H1 (cell line): ENCODE measurements around the gene DRP2. TPM values are rescaled to one million over a fixed set of nuclear protein-coding genes. Genes with fewer than 3 reads are reported as not detected.

Experiments used
- CHD2 ChIP-seq: IDR thresholded peaks from 2 replicates; pipeline ENCODE4 v1.6.1; 2012; ENCODE audit warnings: low read length, improper control_type of control experiment
- CREB1 ChIP-seq: IDR thresholded peaks from 2 replicates; pipeline ENCODE4 v1.6.1; 2012; ENCODE audit warnings: inconsistent platforms
- FOSL1 ChIP-seq: IDR thresholded peaks from 2 replicates; pipeline ENCODE4 v1.6.1; 2011; ENCODE audit warnings: mild to moderate bottlenecking, low read depth, low read length, moderate library complexity; ENCODE audit not compliant: insufficient read depth
- HDAC2 ChIP-seq, 2 experiments: fragments of 300-600 bp in 1 of 2; sonication (generic) in 1 of 2; IDR thresholded peaks; 2 replicates each; pipeline ENCODE4 v1.6.1; 2011 to 2012; ENCODE audit warnings: low read depth in 2 of 2, low read length in 2 of 2, mild to moderate bottlenecking in 2 of 2, moderate library complexity in 2 of 2, borderline replicate concordance in 1 of 2, inconsistent platforms in 1 of 2
- RNF2 ChIP-seq: fragments of 200-900, 300-1000 bp; sonication (generic); IDR thresholded peaks from 2 replicates; pipeline ENCODE4 v1.7.1; 2016; ENCODE audit warnings: borderline replicate concordance, low read depth, mild to moderate bottlenecking, antibody characterized with exemption, low read length; ENCODE audit not compliant: poor library complexity, severe bottlenecking; ENCODE audit errors: missing control alignments
- SP1 ChIP-seq: IDR thresholded peaks from 2 replicates; pipeline ENCODE4 v1.6.1; 2011; ENCODE audit warnings: low read depth, low read length
- SP2 ChIP-seq: IDR thresholded peaks from 2 replicates; pipeline ENCODE4 v1.6.1; 2012; ENCODE audit warnings: mild to moderate bottlenecking, low read length, inconsistent platforms
- polyA plus RNA-seq, 7 experiments: library from polyadenylated mRNA; depleted of rRNA in 3 of 7; stranded (reverse) in 5 of 7; unstranded in 2 of 7; fragments of >200 nt in 5 of 7; fragments of 200-250 nt in 2 of 7; gene quantifications; 1 replicate in 5 of 7; 2 replicates in 1 of 7; 4 replicates in 1 of 7; pipeline versions ENCODE4 v1.2.1 to v1.2.3, GENCODE V29; 2011 to 2013; ENCODE audit warnings: missing spikeins in 2 of 7, mixed read lengths in 2 of 7
- total RNA-seq: library from RNA; stranded (reverse); fragmentation: NEBNext Ultra II Directional; extraction: Animal tissue kit (Norgen Biotek cat#: 25700); gene quantifications from 2 replicates; pipeline ENCODE4 v1.2.1, GENCODE V29; 2021
- TF ChIP-seq, protein P1 (sequence below): IDR thresholded peaks from 2 replicates; pipeline ENCODE4 v1.6.1; 2011; ENCODE audit warnings: low read length, improper control_type of control experiment

The DRP2 gene
- total and polyA plus RNA-seq, 2 of the 8 experiments (the other 6 are each of a cell fraction or from before 2014, with no cell fraction given): 0.18 to 0.20 TPM

DNA sequence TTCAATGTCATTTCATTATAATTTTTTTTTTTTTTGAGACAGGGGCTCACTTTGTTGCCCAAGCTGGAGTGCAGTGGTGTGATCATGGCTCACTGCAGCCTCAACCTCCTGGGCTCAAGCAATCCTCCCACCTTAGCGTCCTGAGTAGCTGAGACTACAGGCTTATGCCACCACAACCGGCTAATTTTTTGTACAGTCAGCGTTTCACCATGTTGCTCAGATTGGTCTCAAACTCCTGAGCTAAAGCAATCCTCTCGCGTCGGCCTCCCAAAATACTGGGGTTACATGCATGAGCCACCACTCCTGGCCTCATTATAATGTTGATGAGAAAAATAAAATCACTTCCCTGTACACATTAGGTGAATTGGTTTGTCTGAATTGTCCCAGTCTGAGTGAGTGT lies 54.6 kb downstream of the DRP2 start (continued):
- TF ChIP-seq CHD2 (no peak), RNF2 (no peak), SP2 (no peak), FOSL1 (no peak), CREB1 (no peak), SP1 (no peak), HDAC2 (IDR thresholded peaks at IDR 0.05; ENCODE audit: borderline replicate concordance in 1 of 2, low read depth in 2 of 2, low read length in 2 of 2) (no peak)
- TF ChIP-seq, protein P1, sequence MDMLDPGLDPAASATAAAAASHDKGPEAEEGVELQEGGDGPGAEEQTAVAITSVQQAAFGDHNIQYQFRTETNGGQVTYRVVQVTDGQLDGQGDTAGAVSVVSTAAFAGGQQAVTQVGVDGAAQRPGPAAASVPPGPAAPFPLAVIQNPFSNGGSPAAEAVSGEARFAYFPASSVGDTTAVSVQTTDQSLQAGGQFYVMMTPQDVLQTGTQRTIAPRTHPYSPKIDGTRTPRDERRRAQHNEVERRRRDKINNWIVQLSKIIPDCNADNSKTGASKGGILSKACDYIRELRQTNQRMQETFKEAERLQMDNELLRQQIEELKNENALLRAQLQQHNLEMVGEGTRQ: no peak
